ENCODE data around the gene SLC2A9. TPM values are rescaled to one million over a fixed set of nuclear protein-coding genes. Genes with fewer than 3 reads are reported as not detected.

Gene SLC2A9
- total RNA-seq, 1 experiment from 2014 or later: 33.3 TPM

- intact Hi-C loops (cut with micrococcal nuclease): no loop called here
- BruUV-seq (replicated peaks): no TSS peak
- H3K27me3 Mint-ChIP-seq (ENCODE audit: insufficient read depth, unreplicated experiment): no peaks in the 10 kb centered on the region
- H3K4me3 Mint-ChIP-seq (ENCODE audit: unreplicated experiment): no peak overlapping the region
- no peak overlapping the region for H3K27ac Mint-ChIP-seq (ENCODE audit: low read depth, unreplicated experiment)
- POLR2A ChIA-PET: no interaction called here
- CTCF ChIA-PET: no interaction called here
- TF ChIP-seq CTCF (IDR thresholded peaks at IDR 0.05; ENCODE audit: unreplicated experiment): no peak
- peaks cover 6% of the 10 kb centered on the region for H3K36me3 Mint-ChIP-seq (ENCODE audit: insufficient read depth, unreplicated experiment)
- peaks cover 7% of the 10 kb centered on the region for H3K9me3 Mint-ChIP-seq (ENCODE audit: unreplicated experiment)
- H3K4me1 Mint-ChIP-seq (ENCODE audit: insufficient read depth, unreplicated experiment): peaks cover 16% of the 10 kb centered on the region
- DNase-seq (ENCODE audit: unreplicated experiment): no peak
Observed at GRCh38 chr4:9968472-9968871, 52.8 kb downstream of the SLC2A9 start.

GRCh38 chr4:9964879-9965278 is 56.4 kb downstream of the SLC2A9 start:
- Mint-ChIP-seq H3K4me1 (ENCODE audit: insufficient read depth, unreplicated experiment) (no peaks in the 10 kb centered on the region), H3K36me3 (ENCODE audit: insufficient read depth, unreplicated experiment) (peaks cover 7% of the 10 kb centered on the region), H3K27me3 (ENCODE audit: insufficient read depth, unreplicated experiment) (no peaks in the 10 kb centered on the region), H3K9me3 (ENCODE audit: unreplicated experiment) (peaks cover 14% of the 10 kb centered on the region), H3K27ac (ENCODE audit: low read depth, unreplicated experiment) (no peak overlapping the region), H3K4me3 (ENCODE audit: unreplicated experiment) (no peak overlapping the region)
- BruUV-seq (replicated peaks): no TSS peak
- intact Hi-C loops (cut with micrococcal nuclease): no loop called here
- peak; percentile 77 for DNase-seq (ENCODE audit: unreplicated experiment)
- POLR2A ChIA-PET: no interaction called here
- TF ChIP-seq CTCF (IDR thresholded peaks at IDR 0.05; ENCODE audit: unreplicated experiment): no peak
- CTCF ChIA-PET: interaction anchor here (0.8 to 1.0 kb wide), 2 partner anchors 15 to 26 kb away, joined by 3 read pairs; no protein-coding TSS in a partner anchor

- intact Hi-C loops (cut with micrococcal nuclease): no loop called here
- TF ChIP-seq CTCF (IDR thresholded peaks at IDR 0.05; ENCODE audit: unreplicated experiment): no peak
- H3K9me3 Mint-ChIP-seq (ENCODE audit: unreplicated experiment): peaks cover 14% of the 10 kb centered on the region
- POLR2A ChIA-PET: no interaction called here
- CTCF ChIA-PET: interaction anchor here (0.8 to 1.6 kb wide), 2 partner anchors 14 to 43 kb away, joined by 3 to 4 read pairs; no protein-coding TSS in a partner anchor
- H3K27ac Mint-ChIP-seq (ENCODE audit: low read depth, unreplicated experiment): no peak overlapping the region
- H3K36me3 Mint-ChIP-seq (ENCODE audit: insufficient read depth, unreplicated experiment): peaks cover 15% of the 10 kb centered on the region
- no peak overlapping the region for H3K4me3 Mint-ChIP-seq (ENCODE audit: unreplicated experiment)
- no TSS peak for BruUV-seq (replicated peaks)
- no peaks in the 10 kb centered on the region for H3K27me3 Mint-ChIP-seq (ENCODE audit: insufficient read depth, unreplicated experiment)
- no peaks in the 10 kb centered on the region for H3K4me1 Mint-ChIP-seq (ENCODE audit: insufficient read depth, unreplicated experiment)
- no peak for DNase-seq (ENCODE audit: unreplicated experiment)
Observed at GRCh38 chr4:9963328-9963727, 58.0 kb downstream of the SLC2A9 start.

- Mint-ChIP-seq H3K4me1 (ENCODE audit: insufficient read depth, unreplicated experiment) (no peaks in the 10 kb centered on the region), H3K27ac (ENCODE audit: low read depth, unreplicated experiment) (no peak overlapping the region), H3K4me3 (ENCODE audit: unreplicated experiment) (no peak overlapping the region), H3K9me3 (ENCODE audit: unreplicated experiment) (peaks cover 14% of the 10 kb centered on the region), H3K36me3 (ENCODE audit: insufficient read depth, unreplicated experiment) (peaks cover 20% of the 10 kb centered on the region), H3K27me3 (ENCODE audit: insufficient read depth, unreplicated experiment) (no peaks in the 10 kb centered on the region)
- DNase-seq (ENCODE audit: unreplicated experiment): no peak
- ChIA-PET CTCF (interaction anchor here (0.6 to 1.6 kb wide), 3 partner anchors 14 to 331 kb away, joined by 3 to 4 read pairs (median 3); no protein-coding TSS in a partner anchor), POLR2A (no interaction called here)
- intact Hi-C loops (cut with micrococcal nuclease): no loop called here
- BruUV-seq (replicated peaks): no TSS peak
- TF ChIP-seq CTCF (IDR thresholded peaks at IDR 0.05; ENCODE audit: unreplicated experiment): no peak
Observed at GRCh38 chr4:9962611-9963314, 58.5 kb downstream of the SLC2A9 start.

Measured in MCF 10A (cell line).